ENCODE data around the gene TREML2. TPM values are rescaled to one million over a fixed set of nuclear protein-coding genes. Genes with fewer than 3 reads are reported as not detected.
A peak's percentile ranks its signal among the peaks of the same experiment; 100 is the strongest.
"Not testable (repeated sequence)": the region's sequence is repeated elsewhere in the genome, so short reads cannot be mapped to it uniquely, and the experiment has no call there.

The TREML2 gene
- total RNA-seq, 1 experiment from 2014 or later, result 0.10 TPM

DNA sequence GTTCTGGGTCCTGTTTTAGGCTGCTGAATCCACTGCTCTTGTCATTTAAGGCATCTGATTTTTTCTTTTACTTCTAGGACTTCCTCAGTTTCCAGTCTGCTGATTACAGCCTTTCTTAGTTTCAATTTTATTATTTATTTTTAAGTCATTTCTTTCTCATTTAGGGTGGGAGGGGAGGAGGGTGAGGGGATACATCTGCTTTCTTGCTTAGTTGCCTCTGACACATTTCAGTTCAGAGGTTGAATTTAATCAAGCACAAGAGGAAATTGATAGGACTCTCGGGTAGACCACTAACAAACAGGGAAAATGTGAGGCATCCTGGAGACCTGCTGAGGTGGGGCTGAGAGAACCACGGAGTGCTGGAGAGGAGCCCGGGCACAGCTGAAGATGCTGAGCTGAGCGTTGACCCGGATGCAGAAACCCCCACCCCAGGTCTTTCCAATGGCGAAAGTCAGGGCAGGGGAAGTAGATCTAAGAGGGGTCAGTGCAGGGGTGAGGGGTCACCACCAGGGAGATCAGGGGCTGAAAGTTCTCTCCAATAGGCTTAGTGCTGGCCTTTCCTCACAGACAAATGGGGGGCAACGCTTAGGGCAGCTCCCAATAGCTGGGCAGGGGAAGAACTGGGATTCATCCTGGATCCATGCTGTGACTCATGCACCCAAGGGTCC is 7.6 kb upstream of the TREML2 start:
- DNase-seq (ENCODE audit: low spot score), result no peak

DNA sequence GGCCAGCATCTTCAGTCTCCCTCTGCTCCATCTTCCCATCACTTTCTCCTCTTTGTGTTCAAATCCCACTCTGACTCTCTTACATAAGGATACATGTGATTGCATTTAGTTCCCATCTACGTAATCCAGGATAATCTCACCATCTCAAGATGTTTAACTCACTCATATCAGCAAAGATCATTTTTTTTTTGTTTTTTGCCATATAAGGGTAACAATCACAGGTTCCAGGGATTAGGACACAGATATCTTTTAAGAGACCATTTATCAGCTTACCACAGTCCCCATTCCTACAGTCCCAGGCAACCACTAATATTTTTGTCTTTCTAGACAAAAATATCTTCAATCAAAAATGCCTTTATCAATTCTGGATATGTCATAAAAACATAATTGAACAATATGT is 3.2 kb upstream of the TREML2 start:
- DNase-seq (ENCODE audit: low spot score), result no peak

DNA sequence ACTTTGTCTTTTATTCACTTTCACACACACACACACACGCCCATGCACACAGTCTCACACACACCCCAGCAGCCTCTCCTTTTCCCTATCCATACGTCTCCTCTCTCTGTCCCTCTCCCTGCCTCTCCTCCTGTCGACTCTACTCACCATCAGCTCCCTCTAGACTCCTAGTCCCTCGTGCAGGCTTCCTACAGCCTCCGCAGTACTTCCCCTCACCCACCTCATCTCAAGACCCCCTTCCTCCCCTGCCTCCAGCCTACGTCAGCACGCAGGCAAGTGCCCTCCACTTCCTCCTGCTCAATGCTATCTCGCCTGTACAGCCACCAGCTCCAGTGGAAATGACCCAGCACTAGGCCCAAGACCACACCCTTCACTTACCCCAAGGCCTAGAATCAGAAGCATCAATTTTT is 820 bp upstream of the TREML2 start:
- no peak for DNase-seq (ENCODE audit: low spot score)

DNA sequence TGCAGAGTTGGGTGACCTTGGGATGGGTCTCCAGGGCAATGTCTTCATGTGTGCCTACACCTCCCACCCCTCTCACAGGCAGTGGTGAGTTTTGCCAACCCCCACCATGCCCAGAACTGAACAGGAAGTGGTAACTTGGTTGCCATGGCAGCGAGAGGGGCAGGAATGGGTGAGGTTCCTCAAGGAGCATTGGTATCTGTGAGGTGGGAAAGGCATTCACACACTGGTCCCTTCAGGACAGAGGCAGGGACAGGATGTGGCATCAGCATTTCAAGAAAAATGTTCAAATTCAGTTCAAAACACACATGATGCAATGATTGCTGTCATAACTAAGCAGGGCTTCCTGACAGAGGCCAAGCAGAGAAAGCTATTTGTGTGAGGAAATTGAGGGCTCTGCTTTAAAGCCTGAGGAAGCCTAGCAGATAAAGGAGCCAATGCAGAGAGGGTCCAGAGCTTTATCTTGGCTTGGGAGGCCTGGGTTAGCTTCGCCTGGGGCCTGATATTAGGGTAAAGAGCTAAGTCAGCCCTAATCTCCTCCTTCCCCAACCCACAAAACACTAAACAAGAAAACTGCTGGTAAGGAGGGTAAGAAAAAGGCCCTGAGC is 551 bp downstream of the TREML2 start:
- DNase-seq (ENCODE audit: low spot score), result peak; percentile 87

DNA sequence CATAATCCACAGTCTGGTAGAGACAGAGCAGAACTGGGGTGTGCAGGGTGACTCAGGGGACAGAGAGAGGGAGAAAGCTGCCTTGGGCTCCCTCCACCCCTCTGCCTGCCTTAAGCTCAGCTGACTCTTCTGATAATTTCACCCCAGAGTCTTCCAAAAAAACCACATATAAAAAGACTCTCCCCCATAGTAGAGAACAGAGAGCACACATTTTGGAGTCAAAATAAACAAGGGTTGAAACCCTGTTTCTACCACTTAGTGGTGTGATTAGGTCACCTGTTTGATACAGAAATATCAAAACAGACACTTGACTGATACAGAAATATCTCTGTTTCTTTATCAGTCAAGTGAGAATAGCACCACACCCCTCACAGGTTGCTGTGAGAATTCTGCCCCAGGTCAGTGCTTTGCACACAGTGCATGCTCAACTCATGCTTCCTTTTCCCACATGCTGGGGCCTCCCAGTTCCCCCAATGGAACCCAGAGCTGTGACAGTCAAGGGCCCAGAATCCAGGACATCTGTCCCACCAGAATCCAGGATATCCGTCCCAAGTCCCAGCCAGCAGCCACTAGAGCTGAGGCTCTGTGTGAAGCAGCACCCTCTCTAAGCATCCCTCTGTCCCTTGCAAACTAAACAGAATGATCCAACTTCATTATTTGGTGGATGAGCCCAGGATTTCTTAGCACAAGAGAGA is 1.2 kb downstream of the TREML2 start:
- no peak for DNase-seq (ENCODE audit: low spot score)

DNA sequence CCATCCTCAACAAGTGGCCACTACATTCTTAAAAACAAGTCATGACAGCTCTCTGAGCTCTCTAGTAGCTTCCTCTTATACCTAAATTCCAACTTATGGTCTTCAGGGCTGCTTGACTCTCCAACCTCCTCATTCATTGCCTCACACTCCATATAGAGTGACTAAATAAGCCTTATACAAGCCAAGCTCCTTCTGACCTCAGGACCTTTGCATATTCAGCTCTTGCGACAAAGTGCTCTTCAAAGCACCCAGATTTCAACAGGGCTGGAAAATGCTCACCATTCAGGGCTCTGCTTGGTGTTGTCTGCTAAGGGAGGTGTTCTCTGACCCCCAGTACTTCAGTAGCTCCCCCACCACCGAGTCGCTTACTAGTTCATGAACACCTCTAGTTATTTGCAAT is 3.7 kb downstream of the TREML2 start:
- no peak for DNase-seq (ENCODE audit: low spot score)

DNA sequence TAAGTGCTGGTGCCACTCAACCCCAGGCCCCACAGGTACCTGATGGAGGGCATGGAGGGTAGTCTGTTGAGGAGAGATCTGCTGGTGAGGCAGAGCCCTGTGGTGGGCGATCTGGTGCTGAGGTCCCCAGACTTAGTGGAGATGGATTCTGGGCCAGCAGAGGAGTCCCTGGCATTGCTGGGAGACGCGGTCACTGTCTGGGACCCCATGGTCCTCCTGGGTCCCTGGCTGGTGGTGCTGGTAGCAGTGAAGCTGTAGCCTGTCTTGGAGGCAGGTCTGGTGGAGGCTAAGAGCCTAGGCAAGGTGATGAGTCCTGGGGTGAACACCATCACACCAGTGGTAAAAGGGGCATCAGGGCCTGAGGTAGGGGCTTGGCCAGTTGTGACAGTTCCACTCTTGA is 6.6 kb downstream of the TREML2 start:
- DNase-seq (ENCODE audit: low spot score), result no peak

DNA sequence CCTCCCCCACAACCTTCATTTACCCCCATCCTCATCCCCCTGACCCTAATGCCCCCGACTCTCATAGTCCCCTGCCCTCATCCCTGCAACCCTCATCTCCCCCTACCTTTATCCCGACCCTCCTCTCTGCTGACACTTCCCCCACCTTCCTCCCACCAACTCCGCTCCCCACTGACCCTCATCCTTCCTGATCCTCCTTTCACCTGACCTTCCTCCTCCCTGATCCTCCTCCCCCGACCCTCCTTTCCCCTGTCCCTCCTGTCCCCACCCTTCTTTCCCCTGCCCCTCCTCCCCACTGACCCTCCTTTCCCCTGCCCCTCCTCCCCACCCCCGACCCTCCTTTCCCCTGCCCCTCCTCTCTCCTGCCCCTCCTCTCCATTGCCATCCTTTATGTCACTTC is 7.1 kb downstream of the TREML2 start:
- DNase-seq (ENCODE audit: low spot score), result no peak

DNA sequence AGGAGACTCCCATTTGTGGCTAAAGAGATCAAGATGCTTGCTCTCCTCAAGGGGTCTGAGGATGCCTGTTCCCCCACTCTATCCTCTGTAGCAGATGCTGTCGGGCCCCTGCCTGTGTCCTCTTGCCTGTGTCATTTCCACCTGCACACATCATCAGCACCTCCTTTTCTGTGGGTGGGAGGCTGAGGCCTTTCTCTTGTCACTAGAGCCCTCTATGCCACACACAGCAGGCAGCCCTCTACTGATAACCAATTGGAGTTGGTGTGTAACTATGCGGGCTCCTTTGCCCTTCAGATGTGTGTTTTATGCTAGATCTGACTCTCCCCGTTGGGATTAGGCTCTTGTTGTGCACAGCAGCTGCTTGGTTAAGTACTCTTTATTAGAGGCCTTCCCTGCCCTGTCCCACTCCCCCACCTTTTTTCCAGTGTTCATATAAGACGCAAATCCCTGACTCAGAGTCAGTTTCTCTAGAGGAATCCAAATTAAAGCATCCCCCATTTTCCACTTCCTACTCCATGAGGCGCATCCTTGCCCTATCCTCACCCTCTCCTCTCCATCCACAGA is 7.7 kb downstream of the TREML2 start:
- no peak for DNase-seq (ENCODE audit: low spot score)

DNA sequence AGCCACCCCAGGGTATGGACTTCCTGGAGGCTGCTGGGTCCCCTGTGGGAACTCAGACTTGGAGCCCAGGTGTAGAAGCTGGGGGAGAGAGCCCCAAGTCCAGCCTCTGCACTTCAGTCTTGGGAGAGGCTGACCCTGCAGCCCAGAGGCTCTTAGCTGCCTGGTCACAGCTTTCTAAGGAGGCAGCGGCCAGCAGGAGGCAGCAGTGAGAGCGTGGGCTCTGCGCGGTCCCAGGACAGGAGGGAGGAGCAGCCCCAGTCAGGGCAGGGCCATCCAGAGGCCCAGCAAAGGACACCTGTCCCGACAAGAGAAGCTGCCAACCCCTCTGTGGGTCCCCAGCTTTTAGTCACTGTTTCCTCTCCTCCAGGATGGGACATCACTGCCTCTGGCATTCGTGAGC is 9.4 kb downstream of the TREML2 start:
- DNase-seq (ENCODE audit: low spot score), result no peak

DNA sequence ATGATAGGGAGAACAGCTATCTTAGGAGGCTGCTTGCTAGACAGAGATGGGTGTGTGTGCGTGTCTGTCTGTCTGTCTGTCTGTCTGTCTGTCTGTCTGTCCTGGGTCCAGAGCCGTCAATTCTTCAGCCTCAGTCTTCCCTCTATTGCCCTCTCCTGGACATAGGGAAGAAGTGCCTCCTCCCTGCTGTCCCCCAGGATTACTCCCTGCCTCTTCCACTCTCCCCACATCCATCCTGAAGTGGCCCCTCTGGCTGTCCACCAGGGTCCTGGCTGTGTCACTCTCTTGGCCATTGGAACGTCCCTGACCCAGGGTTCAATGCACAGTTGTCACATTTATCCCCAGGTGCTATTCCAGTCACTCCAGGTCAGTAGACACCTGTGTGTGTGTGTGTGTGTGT is 10.2 kb downstream of the TREML2 start:
- no peak for DNase-seq (ENCODE audit: low spot score)

DNA sequence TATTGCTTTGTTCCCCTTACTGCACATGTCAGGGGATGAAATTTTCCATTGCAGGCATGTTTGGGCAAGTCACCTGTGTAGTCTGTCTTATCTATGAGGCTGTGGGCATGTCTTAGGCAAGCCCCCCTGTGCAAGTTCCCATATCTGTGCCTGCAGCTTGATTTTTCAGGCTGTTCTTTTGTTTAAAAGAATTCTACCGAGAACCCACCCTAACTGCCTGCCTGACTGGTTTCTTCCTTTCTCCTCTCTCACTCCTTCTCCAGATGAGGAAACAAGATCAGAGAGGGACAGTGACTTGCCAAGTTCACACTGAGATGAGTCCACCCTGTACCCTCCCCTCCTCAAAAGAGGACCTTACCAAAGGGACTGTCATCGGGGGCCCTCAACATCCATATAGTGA is 11.0 kb downstream of the TREML2 start:
- no peak for DNase-seq (ENCODE audit: low spot score)

DNA sequence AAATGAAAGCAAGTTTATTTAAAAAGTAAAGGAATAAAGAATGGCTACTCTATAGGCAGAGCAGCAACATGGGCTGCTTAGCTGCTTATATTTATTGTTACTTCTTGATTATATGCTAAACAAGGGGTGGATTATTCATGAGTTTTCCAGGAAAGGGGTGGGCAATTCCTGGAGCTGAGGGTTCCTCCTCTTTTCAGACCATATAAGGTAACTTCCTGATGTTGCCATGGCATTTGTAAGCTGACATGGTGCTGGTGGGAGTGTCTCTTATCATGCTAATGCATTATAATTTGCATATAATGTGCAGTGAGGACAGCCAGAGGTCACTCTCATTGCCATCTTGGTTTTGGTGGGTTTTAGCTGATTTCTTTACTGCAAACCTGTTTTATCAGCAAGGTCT is 11.9 kb downstream of the TREML2 start:
- DNase-seq (ENCODE audit: low spot score), result not testable (repeated sequence)

DNA sequence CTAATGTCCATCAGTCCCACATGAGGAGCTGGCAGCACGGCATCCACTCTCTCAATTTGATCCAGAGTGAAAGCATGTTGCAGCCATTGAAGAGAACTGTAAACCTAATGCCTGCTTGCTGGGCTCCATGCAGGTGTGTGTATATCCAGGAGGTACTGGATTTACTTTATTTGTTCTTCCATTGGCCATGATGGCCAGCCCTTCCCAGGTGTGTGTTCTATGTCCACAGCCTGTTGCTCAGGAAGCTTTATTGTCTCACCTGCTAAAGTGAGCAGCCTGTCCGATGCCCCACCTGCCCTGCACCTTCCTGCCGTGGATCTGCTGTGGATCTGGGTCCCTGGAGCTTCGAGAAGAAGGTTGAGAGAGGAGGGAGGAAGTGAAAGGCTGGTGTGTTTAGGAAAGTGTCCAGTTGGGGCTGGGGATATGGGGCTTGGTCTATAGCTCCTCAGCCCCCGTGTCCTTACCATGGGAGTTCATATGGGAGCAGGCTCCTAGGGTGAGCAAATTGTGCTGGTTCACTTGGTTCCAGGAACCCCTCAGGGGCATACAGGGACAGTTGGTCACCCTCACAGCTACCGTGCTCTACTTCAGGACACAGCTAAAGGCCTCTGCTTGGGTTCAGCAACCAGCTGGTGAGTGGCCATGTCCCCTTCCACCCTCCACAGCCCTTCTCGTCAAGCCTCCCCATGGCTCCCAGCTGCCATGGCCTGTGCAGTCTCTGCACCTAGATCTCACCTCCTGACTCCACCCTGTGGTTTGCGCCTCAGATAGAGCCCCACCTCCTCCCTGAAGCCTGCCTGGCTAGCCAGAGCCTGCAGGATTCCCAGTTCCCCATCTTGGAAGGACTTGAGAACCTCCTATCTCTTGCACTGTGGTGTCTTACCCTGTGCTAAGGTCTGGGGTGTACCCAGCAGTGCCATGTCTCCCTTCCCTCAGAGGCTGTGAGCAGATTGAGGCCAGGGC is 12.7 kb downstream of the TREML2 start:
- no peak for DNase-seq (ENCODE audit: low spot score)

DNA sequence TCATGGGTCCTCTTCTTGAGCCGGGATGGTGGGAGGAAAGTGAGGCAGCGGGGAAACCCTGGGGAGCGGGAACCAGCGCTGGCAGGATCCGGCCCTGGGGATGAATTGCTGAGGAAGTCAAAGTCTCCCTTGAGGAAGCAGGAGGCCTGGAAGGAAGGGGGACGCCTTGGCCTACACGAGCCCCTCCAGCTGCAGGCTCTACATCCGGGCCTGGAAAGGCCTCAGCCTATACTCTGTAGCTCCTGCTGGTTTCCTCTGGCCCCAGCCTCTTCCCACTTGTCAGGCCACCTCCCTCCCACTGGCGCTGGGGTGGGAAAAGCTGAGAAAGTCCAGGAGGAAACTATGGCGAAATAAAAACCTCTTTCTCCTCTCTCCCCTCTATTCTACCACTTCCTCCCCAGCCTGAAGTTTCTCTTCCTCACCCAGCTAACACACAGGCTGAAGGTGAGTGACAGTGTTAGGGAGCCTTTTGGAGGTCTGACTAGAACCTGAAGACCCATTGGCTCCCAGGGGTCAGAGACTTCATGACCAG is 14.9 kb downstream of the TREML2 start:
- DNase-seq (ENCODE audit: low spot score), result no peak

DNA sequence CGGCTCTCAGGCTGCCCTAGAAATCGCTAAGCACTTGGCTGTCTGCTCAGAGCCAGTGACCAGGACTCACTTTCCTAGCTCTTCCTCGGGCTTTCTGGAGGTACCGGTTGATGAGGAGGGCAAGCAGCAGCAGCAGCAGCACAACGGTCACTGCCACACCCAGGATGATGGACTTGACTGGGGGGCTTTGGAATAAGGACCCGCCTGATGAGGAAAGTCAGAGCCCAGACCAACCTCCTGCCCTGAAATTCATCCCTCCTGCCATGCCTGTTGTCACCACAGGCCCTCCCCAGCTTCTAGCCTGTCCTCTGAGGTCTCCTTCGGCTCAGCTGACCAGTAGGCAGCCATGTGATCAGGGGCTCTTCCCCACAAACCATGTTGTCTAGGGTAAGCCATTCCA is 16.2 kb downstream of the TREML2 start:
- no peak for DNase-seq (ENCODE audit: low spot score)

DNA sequence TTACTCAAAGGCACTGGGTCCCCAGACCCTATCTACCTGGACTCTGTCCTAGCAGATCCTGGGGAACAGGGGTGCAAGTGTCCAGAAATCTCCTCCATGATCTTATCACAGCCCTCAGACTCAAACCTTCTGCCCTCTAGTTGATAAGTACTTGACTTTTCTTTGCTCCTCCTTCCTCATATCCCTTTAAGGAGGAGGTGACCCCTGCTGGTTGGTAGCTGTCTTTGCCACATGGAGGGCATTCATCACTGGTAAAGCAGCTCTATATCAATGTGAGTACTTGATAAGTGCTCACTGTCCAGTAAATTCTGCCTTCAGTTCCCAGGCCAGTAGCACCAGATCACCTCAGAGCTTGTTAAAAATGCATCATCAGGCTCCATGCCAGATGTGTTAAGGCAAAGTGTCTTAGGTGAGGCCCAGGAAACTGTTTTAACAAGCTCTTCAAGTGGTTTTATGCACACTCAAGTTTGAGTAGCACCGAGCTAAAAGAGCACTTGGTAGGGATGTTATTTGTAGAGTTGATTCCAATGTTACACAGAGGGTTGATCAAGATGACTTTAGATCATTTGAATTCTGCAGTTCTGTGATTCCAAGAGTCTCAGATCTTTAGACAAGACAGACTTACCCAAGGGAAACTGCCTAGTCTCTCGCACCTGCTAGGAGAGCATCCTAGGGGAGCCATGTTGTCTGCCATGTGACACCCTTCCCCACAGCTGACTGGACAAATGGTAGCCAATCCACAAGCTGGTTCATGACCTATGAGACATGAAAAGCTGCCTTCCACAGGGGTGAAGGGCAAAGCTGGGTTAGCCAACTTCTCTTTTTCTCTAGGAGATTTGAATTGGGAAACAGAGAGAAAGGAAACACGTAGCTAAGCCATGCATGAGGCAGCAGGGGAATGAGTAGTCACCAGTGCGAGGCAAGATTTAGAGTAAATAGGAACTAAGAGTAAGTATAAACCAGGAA is 18.6 kb downstream of the TREML2 start:
- peak; percentile 65 for DNase-seq (ENCODE audit: low spot score)

DNA sequence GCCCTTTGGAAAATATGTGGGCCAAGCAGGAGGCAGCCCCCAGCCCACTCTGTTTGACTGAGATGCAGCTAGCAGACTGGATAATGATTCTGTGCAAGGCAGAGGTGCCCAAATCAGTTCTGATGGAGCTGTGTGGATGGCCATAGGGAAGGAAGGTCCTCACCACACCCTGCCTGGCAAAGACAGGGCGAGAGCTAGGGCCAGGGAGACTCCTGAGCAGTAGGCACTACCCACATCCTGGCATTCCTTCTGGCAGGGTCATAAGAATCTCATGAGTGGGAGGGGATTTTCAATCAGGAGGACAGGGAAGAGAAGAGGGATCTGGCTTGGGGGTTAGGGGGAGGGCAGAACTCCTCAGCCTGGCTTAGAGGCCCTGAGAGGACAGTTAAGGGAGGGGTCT is 19.4 kb downstream of the TREML2 start:
- no peak for DNase-seq (ENCODE audit: low spot score)

DNA sequence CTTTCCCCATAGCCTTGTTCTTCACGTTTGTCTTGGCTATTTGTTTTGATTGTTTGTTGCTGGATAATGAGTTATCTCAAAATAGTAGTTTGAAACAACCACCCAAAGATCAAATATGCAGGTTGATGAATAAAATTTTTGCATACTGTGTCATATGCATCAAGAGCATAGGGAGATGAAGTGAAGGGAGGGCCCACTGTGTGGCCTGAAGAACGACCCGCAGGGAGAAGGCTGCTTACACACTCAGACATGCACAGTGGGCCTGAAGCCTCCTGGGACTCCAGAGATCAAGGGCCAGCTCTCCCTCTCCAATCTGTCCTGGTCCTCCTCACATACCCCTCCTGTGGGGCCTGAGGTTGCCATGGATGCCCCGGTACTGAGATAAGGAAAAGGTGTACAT is 21.8 kb downstream of the TREML2 start:
- DNase-seq (ENCODE audit: low spot score), result no peak

DNA sequence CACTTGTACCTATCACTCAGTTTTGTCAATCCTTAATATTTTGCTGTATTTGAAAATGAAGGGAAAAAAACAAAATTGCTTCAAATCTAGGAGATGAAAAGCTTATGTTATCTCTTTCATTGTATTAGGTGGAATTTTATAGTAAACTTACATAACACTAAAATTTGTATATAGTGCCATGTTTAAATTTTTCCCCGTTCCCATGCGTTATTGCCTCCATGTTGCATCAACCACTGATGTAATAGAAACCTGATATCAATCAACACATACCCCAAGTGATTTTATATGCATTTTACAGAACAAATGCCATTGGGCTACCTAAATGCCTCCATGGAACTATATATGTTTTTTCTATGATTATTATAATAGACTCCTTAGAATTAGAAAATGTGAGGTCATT is 23.3 kb downstream of the TREML2 start:
- no peak for DNase-seq (ENCODE audit: low spot score)

Measured in H4 (cell line).